LNCAP (cell line): Measurements from ENCODE around the gene EFCAB6.

Source experiments
- TF ChIP-seq, protein P1 (sequence below): fragments of 450-650 bp; IDR thresholded peaks from 2 replicates; pipeline ENCODE4 v1.5.1; 2017; ENCODE audit warnings: mild to moderate bottlenecking

Gene EFCAB6

DNA sequence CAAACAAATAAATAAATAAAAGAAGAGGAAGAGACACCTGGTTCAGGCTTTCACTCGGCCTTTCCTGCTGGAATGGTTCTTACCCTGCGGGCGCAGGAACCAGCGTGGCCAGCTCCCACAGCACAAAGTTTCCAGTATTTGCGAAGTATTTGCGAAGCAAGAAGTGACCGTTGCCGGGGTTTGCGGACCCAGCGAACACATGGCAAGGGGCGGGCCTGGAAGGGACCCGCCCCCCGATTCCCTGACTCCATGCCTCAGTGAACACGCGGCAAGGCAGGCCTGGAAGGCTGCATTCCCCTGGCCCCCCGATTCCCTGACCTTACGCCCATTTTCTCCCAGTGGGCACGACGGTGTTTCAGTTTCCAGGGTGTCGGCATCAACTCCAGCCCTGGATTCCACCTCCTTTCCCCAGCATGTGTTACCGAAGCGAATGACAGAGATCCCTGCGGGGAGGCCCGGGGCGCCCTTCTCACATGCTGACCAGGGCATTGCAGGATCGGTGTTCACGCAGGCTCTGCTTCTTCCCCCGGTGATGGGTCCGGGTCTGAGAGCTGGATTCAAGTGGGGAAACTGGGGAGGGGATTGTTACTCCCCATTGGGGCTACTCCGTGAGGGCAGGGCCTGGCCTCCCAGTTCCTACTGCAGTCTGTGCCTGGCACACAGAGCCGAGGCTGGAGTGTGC lies 297.5 kb downstream of the EFCAB6 start:
- TF ChIP-seq, protein P1, sequence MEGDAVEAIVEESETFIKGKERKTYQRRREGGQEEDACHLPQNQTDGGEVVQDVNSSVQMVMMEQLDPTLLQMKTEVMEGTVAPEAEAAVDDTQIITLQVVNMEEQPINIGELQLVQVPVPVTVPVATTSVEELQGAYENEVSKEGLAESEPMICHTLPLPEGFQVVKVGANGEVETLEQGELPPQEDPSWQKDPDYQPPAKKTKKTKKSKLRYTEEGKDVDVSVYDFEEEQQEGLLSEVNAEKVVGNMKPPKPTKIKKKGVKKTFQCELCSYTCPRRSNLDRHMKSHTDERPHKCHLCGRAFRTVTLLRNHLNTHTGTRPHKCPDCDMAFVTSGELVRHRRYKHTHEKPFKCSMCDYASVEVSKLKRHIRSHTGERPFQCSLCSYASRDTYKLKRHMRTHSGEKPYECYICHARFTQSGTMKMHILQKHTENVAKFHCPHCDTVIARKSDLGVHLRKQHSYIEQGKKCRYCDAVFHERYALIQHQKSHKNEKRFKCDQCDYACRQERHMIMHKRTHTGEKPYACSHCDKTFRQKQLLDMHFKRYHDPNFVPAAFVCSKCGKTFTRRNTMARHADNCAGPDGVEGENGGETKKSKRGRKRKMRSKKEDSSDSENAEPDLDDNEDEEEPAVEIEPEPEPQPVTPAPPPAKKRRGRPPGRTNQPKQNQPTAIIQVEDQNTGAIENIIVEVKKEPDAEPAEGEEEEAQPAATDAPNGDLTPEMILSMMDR, result no peak

DNA sequence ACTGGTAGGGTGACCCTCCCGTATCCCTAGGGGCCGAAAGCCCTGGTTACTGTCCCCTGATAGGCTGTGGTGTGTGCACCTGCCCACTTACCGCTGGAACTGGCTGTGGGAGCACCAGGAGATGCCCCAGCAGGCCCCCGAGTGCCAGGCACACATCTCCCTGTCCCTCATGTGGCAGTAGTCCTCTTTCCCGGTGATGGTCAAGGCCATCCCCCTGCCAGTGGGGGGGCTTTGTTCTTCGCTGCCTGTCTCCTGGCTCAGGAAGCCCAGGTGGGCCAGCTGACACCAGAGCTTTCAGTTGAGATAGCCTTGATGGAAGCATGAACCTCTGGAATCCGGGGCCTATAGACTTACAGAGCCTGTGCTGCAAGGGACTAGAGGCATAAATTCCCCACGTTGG lies 299.8 kb downstream of the EFCAB6 start:
- TF ChIP-seq, protein P1, result no peak

DNA sequence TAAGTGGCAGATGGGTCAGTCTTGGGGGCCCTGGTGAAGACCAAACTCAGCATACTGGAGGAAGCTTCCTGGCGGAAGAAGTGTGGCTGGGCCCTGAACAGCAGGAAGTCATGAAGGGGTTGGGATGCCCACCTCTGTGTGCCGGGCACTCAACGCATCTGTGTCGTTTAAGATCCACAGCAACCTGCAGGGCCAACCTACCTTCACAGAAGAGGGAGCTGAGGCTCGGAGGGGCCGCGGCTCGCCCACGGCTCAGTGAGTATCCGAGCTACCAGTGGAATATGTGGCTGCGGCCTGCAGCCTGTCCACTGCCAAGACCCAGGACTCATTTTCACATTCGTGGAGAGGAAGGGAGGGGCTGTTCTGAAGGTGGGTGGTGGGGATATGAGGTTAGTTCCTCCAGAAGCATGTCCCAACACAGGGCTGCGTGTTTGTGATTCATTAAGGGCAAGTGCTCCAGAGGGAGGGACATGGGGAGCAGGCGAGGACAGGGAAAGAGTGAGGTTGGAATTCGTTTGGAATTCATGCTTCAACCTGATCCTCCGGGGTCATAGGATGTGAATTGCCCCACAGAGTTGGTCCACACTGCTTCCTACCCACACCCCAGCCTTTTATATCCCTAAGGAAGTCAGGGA lies 300.7 kb downstream of the EFCAB6 start:
- TF ChIP-seq, protein P1, result no peak

DNA sequence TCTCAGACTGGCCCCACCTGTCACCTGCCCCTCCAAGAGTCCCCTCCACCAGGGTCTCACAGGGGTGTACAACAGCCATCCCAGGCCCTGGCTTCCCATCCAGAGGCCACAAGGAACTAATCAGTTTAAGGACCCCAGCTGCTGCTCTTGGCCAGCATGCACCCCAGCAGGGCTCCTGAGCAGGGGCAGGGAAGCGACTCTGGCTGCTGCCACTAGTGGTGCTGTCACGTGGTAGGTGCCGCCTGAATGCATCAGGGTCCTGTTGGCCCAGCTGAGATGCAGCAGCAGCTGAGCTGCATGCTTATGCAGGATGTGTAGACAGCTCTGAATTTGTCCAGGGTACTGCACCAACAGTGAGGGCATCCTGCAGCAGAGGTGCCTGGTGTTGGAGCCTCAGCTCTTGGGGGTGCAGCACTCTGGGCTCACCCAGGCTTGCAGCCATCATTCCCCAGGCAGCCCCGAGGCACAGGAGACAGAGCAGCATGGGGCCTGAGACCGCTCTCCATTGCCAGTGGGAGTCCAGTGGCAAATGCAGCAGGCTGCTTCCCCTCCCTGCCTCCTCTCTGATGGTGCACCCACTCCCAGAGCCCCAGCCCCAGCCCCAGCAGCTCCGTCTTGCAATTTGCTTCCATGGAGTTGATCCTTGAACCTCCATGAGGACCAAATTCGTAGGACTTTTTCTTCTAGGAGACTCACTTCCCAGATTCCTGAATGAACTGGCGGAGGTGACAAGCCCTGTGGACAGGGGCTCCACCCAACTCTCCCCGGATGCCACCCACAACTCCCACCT lies 301.6 kb downstream of the EFCAB6 start:
- TF ChIP-seq, protein P1, result no peak

DNA sequence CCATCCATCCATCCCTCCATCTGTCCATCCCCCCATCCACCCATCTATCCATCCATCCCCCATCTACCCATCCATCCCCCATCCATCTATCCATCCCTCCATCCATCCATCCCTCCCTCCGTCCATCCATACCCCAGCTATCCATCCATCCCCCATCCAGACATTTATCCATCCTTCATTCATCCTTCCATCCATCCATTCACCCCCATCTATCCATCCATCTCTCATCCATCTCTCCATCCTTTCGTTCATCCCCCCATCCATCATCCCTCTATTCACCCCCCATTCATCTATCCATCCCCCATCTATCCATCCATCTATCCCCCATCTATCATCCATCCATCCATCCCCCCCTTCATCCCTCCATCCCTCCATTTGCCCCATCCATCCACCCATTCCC lies 302.8 kb downstream of the EFCAB6 start:
- TF ChIP-seq, protein P1, result no peak

DNA sequence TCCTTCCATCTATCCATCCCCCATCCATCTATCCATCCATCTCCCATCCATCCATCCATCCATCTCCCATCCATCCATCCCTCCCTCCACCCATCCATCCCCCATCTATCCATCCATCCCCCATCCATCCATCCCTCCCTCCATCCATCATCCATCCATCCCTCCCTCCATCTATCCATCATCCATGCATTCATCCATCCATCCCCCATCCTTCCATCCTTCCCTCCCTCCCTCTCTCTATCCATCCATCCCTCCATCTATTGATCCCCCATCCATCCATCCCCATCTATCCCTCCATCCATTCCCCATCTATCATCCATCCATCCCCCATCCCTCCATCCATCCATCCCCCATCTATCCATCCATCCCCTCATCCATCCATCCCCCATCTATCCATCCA lies 303.6 kb downstream of the EFCAB6 start:
- TF ChIP-seq, protein P1, result no peak

DNA sequence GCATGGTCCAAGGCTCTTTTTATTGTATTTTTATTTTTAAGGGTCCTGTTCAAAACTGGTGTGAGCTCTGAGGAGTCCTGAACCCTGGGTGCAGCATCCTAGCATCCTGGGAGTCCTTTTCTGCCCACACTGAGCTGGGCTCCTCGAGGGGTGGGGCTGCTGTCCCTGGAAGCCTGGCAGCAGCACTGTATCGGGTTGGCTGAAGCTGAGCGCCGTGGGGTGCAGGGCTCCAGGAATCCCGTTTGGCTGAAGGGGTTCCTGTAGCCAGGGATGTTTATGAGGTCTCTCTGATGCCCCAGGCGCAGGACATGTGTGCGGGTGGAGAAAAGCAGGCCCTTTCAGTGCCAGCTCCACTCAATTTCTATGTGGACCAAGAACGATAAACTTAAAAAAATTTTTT lies 304.9 kb downstream of the EFCAB6 start:
- TF ChIP-seq, protein P1, result no peak
